HepG2 (cell line): ENCODE measurements around the gene HMCN1.

Source experiments
- CTCF ChIP-seq: sonication (generic); formaldehyde crosslinking; IDR thresholded peaks from 2 replicates; pipeline ENCODE4 v1.5.0; 2020; ENCODE audit warnings: mild to moderate bottlenecking, missing genetic modification reagents, moderate library complexity
- DRAP1 ChIP-seq: IDR thresholded peaks from 2 replicates; pipeline ENCODE4 v1.6.1; 2016; ENCODE audit warnings: missing genetic modification reagents, missing compliant biosample characterization
- EP300 ChIP-seq, 3 experiments: sonication (generic) in 1 of 3; formaldehyde crosslinking in 1 of 3; IDR thresholded peaks; 2 replicates each; pipeline versions ENCODE4 v1.5.1 to v1.6.1; 2011 to 2020; ENCODE audit warnings: low read depth in 2 of 3, low read length in 2 of 3, borderline replicate concordance in 1 of 3, improper control_type of control experiment in 1 of 3, mild to moderate bottlenecking in 1 of 3, missing genetic modification reagents in 1 of 3, moderate library complexity in 1 of 3
- EZH2 ChIP-seq: conservative IDR thresholded peaks from 2 replicates; pipeline ENCODE4 v1.6.1; 2012; ENCODE audit warnings: mild to moderate bottlenecking, low read depth, low read length, moderate library complexity
- GABPA ChIP-seq, 2 experiments: IDR thresholded peaks; 2 replicates each; pipeline ENCODE4 v1.6.1; 2011 to 2016; ENCODE audit warnings: low read depth in 2 of 2, low read length in 1 of 2, missing biosample characterization in 1 of 2, missing genetic modification characterization in 1 of 2
- KLF13 ChIP-seq: sonication (generic); formaldehyde crosslinking; IDR thresholded peaks from 2 replicates; pipeline ENCODE4 v1.4.0; 2020; ENCODE audit warnings: mild to moderate bottlenecking, missing genetic modification reagents
- MBNL3 ChIP-seq: fragments of 250-450 bp; sonication (Bioruptor Pico); conservative IDR thresholded peaks from 2 replicates; pipeline ENCODE4 v1.8.0; 2022; ENCODE audit warnings: mild to moderate bottlenecking, inconsistent platforms
- POLR2A ChIP-seq, 2 experiments: IDR thresholded peaks; 2 replicates each; pipeline ENCODE4 v1.6.1; 2011; ENCODE audit warnings: low read depth in 2 of 2, low read length in 2 of 2, mild to moderate bottlenecking in 1 of 2, moderate library complexity in 1 of 2; ENCODE audit not compliant: insufficient read depth in 1 of 2
- POLR2AphosphoS5 ChIP-seq: IDR thresholded peaks from 2 replicates; pipeline ENCODE4 v1.6.1; 2012; ENCODE audit warnings: low read depth, low read length
- RBM22 ChIP-seq: fragments of 200-400 bp; formaldehyde crosslinking; optimal IDR thresholded peaks from 2 replicates; pipeline ENCODE3; 2017; ENCODE audit warnings: mild to moderate bottlenecking, low read length, moderate library complexity
- TBP ChIP-seq: sonication (generic); formaldehyde crosslinking; IDR thresholded peaks from 2 replicates; pipeline ENCODE4 v1.5.0; 2020; ENCODE audit warnings: missing genetic modification reagents
- TOE1 ChIP-seq: sonication (generic); formaldehyde crosslinking; IDR thresholded peaks from 2 replicates; pipeline ENCODE4 v1.4.0; 2020; ENCODE audit warnings: mild to moderate bottlenecking, missing genetic modification reagents
- ZNF589 ChIP-seq: sonication (generic); formaldehyde crosslinking; conservative IDR thresholded peaks from 2 replicates; pipeline ENCODE4 v1.8.0; 2022; ENCODE audit warnings: mild to moderate bottlenecking, moderate library complexity, missing genetic modification reagents
- ZNF691 ChIP-seq: sonication (generic); formaldehyde crosslinking; IDR thresholded peaks from 2 replicates; pipeline ENCODE4 v1.4.0; 2020; ENCODE audit warnings: missing genetic modification reagents, low read depth, mild to moderate bottlenecking, borderline replicate concordance

GRCh38 chr1:186129758-186130157 is 395.6 kb downstream of the HMCN1 start:
- TF ChIP-seq TBP (CRISPR knock-in tag) (no peak), POLR2A (IDR thresholded peaks at IDR 0.05; ENCODE audit: insufficient read depth in 1 of 2, low read depth in 2 of 2, low read length in 2 of 2) (no peak), CTCF (CRISPR knock-in tag) (no peak), RBM22 (no peak), ZNF589 (CRISPR knock-in tag) (no peak), EZH2 (no peak), KLF13 (CRISPR knock-in tag) (no peak), ZNF691 (CRISPR knock-in tag) (no peak), GABPA (IDR thresholded peaks at IDR 0.05; ENCODE audit: low read depth, low read length) (no peak), GABPA (CRISPR knock-in tag; IDR thresholded peaks at IDR 0.05; ENCODE audit: low read depth) (no peak), MBNL3 (CRISPR knock-in tag) (no peak), TOE1 (CRISPR knock-in tag) (no peak), POLR2AphosphoS5 (no peak), EP300 (IDR thresholded peaks at IDR 0.05; ENCODE audit: low read depth in 2 of 2, low read length in 2 of 2) (no peak), EP300 (CRISPR knock-in tag; IDR thresholded peaks at IDR 0.05; ENCODE audit: borderline replicate concordance) (no peak), DRAP1 (CRISPR knock-in tag) (no peak)
